CD14-positive monocyte (primary cell): ENCODE measurements around the gene EREG. TPM values are rescaled to one million over a fixed set of nuclear protein-coding genes. Genes with fewer than 3 reads are reported as not detected.

ENCODE experiments used
- DNase-seq, 3 donors: peaks; one replicate each; pipeline ENCODE4 v3.0.0-alpha.2; 2011 to 2022
- H2AFZ ChIP-seq: 2 replicates; pipeline ENCODE4 v1.6.0; 2012; ENCODE audit warnings: mild to moderate bottlenecking, low read depth, low read length, inconsistent platforms; ENCODE audit not compliant: insufficient read depth, poor library complexity, severe bottlenecking
- H3K27ac ChIP-seq, 2 donors: 1 replicate in 1 of 2; 2 replicates in 1 of 2; pipeline ENCODE4 v1.5.1; 2012 to 2013; ENCODE audit warnings: low read length in 2 of 2, control low read depth in 1 of 2, inconsistent platforms in 1 of 2, low read depth in 1 of 2, mild to moderate bottlenecking in 1 of 2
- H3K27me3 ChIP-seq, 2 donors: one replicate each; pipeline versions ENCODE4 v1.6.0 to v1.6.1; 2011 to 2013; ENCODE audit warnings: low read length in 2 of 2; ENCODE audit not compliant: control insufficient read depth in 2 of 2, insufficient read depth in 2 of 2
- H3K36me3 ChIP-seq, 2 donors: replicated peaks in 1 of 2; 1 replicate in 1 of 2; 2 replicates in 1 of 2; pipeline versions ENCODE4 v1.5.1 to v1.6.1; 2012 to 2013; ENCODE audit warnings: low read length in 2 of 2, control low read depth in 1 of 2, inconsistent platforms in 1 of 2, mild to moderate bottlenecking in 1 of 2; ENCODE audit not compliant: insufficient read depth in 2 of 2, control insufficient read depth in 1 of 2
- H3K4me1 ChIP-seq, 2 donors: 1 replicate in 1 of 2; 2 replicates in 1 of 2; pipeline versions ENCODE4 v1.5.1 to v1.6.1; 2012 to 2013; ENCODE audit warnings: low read length in 2 of 2, control low read depth in 1 of 2, inconsistent platforms in 1 of 2, mild to moderate bottlenecking in 1 of 2, moderate library complexity in 1 of 2; ENCODE audit not compliant: insufficient read depth in 2 of 2, control insufficient read depth in 1 of 2
- H3K4me2 ChIP-seq: replicated peaks from 2 replicates; pipeline ENCODE3; 2012; ENCODE audit warnings: low read length, moderate library complexity, mild to moderate bottlenecking; ENCODE audit not compliant: poor library complexity, severe bottlenecking; ENCODE audit errors: extremely low read depth
- H3K4me3 ChIP-seq, 3 experiments: fragments of 200-600 bp in 1 of 3; sonication (generic) in 1 of 3; replicated peaks in 1 of 3; 1 replicate in 2 of 3; 2 replicates in 1 of 3; pipeline ENCODE4 v1.5.1; 2011 to 2013; ENCODE audit warnings: low read length in 3 of 3, mild to moderate bottlenecking in 3 of 3, control low read depth in 2 of 3, low read depth in 2 of 3, inconsistent platforms in 1 of 3, moderate library complexity in 1 of 3
- H3K79me2 ChIP-seq: 2 replicates; pipeline ENCODE4 v1.6.0; 2012; ENCODE audit warnings: mild to moderate bottlenecking, control low read depth, inconsistent platforms, low read length, moderate library complexity; ENCODE audit not compliant: insufficient read depth
- H3K9ac ChIP-seq: 2 replicates; pipeline ENCODE4 v1.6.0; 2017; ENCODE audit warnings: low read length, mild to moderate bottlenecking; ENCODE audit not compliant: insufficient read depth, poor library complexity, severe bottlenecking
- H3K9me3 ChIP-seq, 2 donors: replicated peaks in 1 of 2; 1 replicate in 1 of 2; 2 replicates in 1 of 2; pipeline versions ENCODE4 v1.5.1 to v1.6.1; 2012 to 2013; ENCODE audit warnings: low read length in 2 of 2, control low read depth in 1 of 2; ENCODE audit not compliant: control insufficient read depth in 1 of 2, insufficient read depth in 1 of 2
- H4K20me1 ChIP-seq: 2 replicates; pipeline ENCODE4 v1.6.0; 2012; ENCODE audit warnings: mild to moderate bottlenecking, low read length, control low read depth, moderate library complexity; ENCODE audit not compliant: insufficient read depth
- H3K27ac Mint-ChIP-seq, 7 donors: one replicate each; pipeline ENCODE4 v1.8.0; 2020; ENCODE audit warnings: mild to moderate bottlenecking in 7 of 7, mixed read lengths in 7 of 7, moderate library complexity in 6 of 7, inconsistent platforms in 2 of 7
- H3K27me3 Mint-ChIP-seq, 3 donors: one replicate each; pipeline ENCODE4 v1.8.0; 2021 to 2022; ENCODE audit warnings: low read depth in 3 of 3, mild to moderate bottlenecking in 3 of 3, mixed read lengths in 3 of 3, moderate library complexity in 3 of 3, inconsistent platforms in 1 of 3
- H3K36me3 Mint-ChIP-seq, 2 donors: one replicate each; pipeline ENCODE4 v1.8.0; 2020; ENCODE audit warnings: mixed read lengths in 2 of 2, inconsistent platforms in 1 of 2, mild to moderate bottlenecking in 1 of 2
- H3K4me1 Mint-ChIP-seq: one replicate; pipeline ENCODE4 v1.8.0; 2020; ENCODE audit warnings: mild to moderate bottlenecking, mixed read lengths
- H3K4me3 Mint-ChIP-seq, 2 donors: one replicate each; pipeline ENCODE4 v1.8.0; 2020; ENCODE audit warnings: mild to moderate bottlenecking in 2 of 2, mixed read lengths in 2 of 2, moderate library complexity in 1 of 2
- H3K9me3 Mint-ChIP-seq, 7 donors: one replicate each; pipeline ENCODE4 v1.8.0; 2020 to 2022; ENCODE audit warnings: mixed read lengths in 7 of 7, mild to moderate bottlenecking in 6 of 7, moderate library complexity in 6 of 7, inconsistent platforms in 2 of 7
- CTCF ChIP-seq: fragments of 200-600 bp; IDR thresholded peaks from one replicate; pipeline ENCODE4 v1.8.0; 2022; ENCODE audit warnings: antibody characterized with exemption, mild to moderate bottlenecking
- WGBS: methylation state at CpG from one replicate; pipeline ENCODE4 v1.1.5; 2013; ENCODE audit warnings: missing lambda C conversion rate; ENCODE audit not compliant: insufficient coverage; 5-methylcytosine and 5-hydroxymethylcytosine counted together
- intact Hi-C, 2 donors: fragments of 100-400 bp; cut with micrococcal nuclease; formaldehyde crosslinking; loops; one replicate each; pipeline versions ENCODE4 v1.15.0 to v1.15.1; 2023
- polyA plus RNA-seq, 3 donors: library from polyadenylated mRNA; depleted of rRNA in 1 of 3; unstranded in 2 of 3; stranded (reverse) in 1 of 3; fragments of 300-500 nt in 2 of 3; fragments of >200 nt in 1 of 3; fragmentation: Illumina TruSeq in 2 of 3; gene quantifications; 1 replicate in 2 of 3; 2 replicates in 1 of 3; pipeline ENCODE4 v1.2.3, GENCODE V29; 2012 to 2021

The EREG gene
- polyA plus RNA-seq, 3 donors = 2.7 to 17.2 (median 8.2) TPM

- Histone ChIP-seq H2AFZ (no peak overlapping the region), H3K27me3 (no peaks in the 10 kb centered on the region), H3K4me2 (no peak overlapping the region), H3K4me1 (peaks cover 9 to 17% of the 10 kb centered on the region in 2 donors), H3K36me3 (no peaks in the 10 kb centered on the region), H3K9me3 (no peaks in the 10 kb centered on the region), H3K9ac (no peak overlapping the region), H3K27ac (no peak overlapping the region), H3K4me3 (no peak overlapping the region), H4K20me1 (no peaks in the 10 kb centered on the region), H3K79me2 (no peaks in the 10 kb centered on the region)
- Mint-ChIP-seq H3K9me3 (peaks cover 0 to 2% (median 0%) of the 10 kb centered on the region in 7 donors), H3K36me3 (peaks cover 0 to 3% of the 10 kb centered on the region in 2 donors), H3K4me3 (no peak overlapping the region), H3K27ac (no peak overlapping the region), H3K27me3 (no peaks in the 10 kb centered on the region), H3K4me1 (peaks cover 8% of the 10 kb centered on the region)
- no peak for DNase-seq
- no peak for TF ChIP-seq CTCF
- WGBS = 80% methylated on average over 1 of the region's 1 CpG
- intact Hi-C loops = loop anchor here in 1 of 2 donors (10.0 kb wide), 1 partner anchor 45 kb away; no protein-coding TSS in a partner anchor
Observed at GRCh38 chr4:74389494-74389893, 24.5 kb downstream of the EREG start.

DNA sequence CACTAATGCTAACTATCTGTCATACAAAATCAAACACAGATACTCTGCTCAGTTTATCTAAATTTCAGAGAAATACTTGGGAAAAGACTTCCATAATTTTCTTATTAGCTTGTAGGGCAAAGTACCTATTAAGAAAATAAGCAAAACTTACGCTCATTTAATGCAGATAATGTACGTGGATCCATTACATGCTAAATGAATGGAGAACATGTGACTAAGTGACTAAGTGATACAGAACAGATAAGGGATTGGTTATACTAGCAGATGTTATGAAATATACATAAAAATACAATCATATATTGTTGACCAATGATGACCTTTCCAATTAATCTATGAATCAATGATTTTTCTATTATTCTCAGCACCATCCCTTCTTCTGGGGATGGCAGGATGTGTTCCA is 25.7 kb downstream of the EREG start:
- H3K9ac ChIP-seq = no peak overlapping the region

More for the DNA sequence above, 25.7 kb downstream of the EREG start:
- no peak for DNase-seq
- Histone ChIP-seq H3K79me2 (no peaks in the 10 kb centered on the region), H3K4me2 (no peak overlapping the region), H3K27me3 (no peaks in the 10 kb centered on the region), H4K20me1 (no peaks in the 10 kb centered on the region), H3K4me3 (no peak overlapping the region), H3K9me3 (no peaks in the 10 kb centered on the region), H3K4me1 (peaks cover 4 to 5% of the 10 kb centered on the region in 2 donors), H3K36me3 (no peaks in the 10 kb centered on the region), H3K27ac (no peak overlapping the region), H2AFZ (no peak overlapping the region)
- intact Hi-C loops = loop anchor here in 1 of 2 donors (10.0 kb wide), 1 partner anchor 54 kb away; the partner anchor contains the start of gene AREG
- Mint-ChIP-seq H3K9me3 (peaks cover 0 to 2% (median 0%) of the 10 kb centered on the region in 7 donors), H3K27ac (no peak overlapping the region), H3K4me1 (peaks cover 3% of the 10 kb centered on the region), H3K36me3 (peaks cover 0 to 3% of the 10 kb centered on the region in 2 donors), H3K27me3 (no peaks in the 10 kb centered on the region), H3K4me3 (no peak overlapping the region)
- WGBS = no CpG with 5 or more reads among the region's 2 CpGs
- TF ChIP-seq CTCF = no peak
